Mesodermal cell (in vitro differentiated cells): ENCODE measurements around the gene PDXK.

Source experiments
- H3K27ac ChIP-seq: 2 replicates; pipeline ENCODE4 v1.7.0; 2013; ENCODE audit warnings: mild to moderate bottlenecking, low read depth, low read length, moderate library complexity; ENCODE audit not compliant: severe bottlenecking
- H3K36me3 ChIP-seq: 2 replicates; pipeline ENCODE4 v1.7.1; 2013; ENCODE audit warnings: mild to moderate bottlenecking, low read length, moderate library complexity; ENCODE audit not compliant: control insufficient read depth, insufficient read depth
- H3K4me1 ChIP-seq: one replicate; pipeline ENCODE4 v1.7.1; 2013; ENCODE audit warnings: mild to moderate bottlenecking, low read length; ENCODE audit not compliant: insufficient read depth, control insufficient read depth, poor library complexity, severe bottlenecking
- H3K4me3 ChIP-seq: 2 replicates; pipeline ENCODE4 v1.7.0; 2013; ENCODE audit warnings: low read length, control low read depth, mild to moderate bottlenecking; ENCODE audit not compliant: insufficient read depth, poor library complexity, severe bottlenecking; ENCODE audit errors: extremely low read depth
- H3K9me3 ChIP-seq: 2 replicates; pipeline ENCODE4 v1.7.1; 2013; ENCODE audit warnings: mild to moderate bottlenecking, low read length, moderate library complexity; ENCODE audit not compliant: control insufficient read depth
- WGBS, 2 experiments: methylation state at CpG; one replicate each; pipeline ENCODE4 v1.1.5; 2013; ENCODE audit warnings: missing lambda C conversion rate in 2 of 2; ENCODE audit not compliant: insufficient coverage in 2 of 2; 5-methylcytosine and 5-hydroxymethylcytosine counted together

PDXK gene

GRCh38 chr21:43716376-43717165 is 2.4 kb upstream of the PDXK start:
- Histone ChIP-seq H3K27ac (no peak overlapping the region), H3K4me1 (peaks cover 17% of the 10 kb centered on the region), H3K4me3 (no peak overlapping the region), H3K36me3 (no peaks in the 10 kb centered on the region), H3K9me3 (no peaks in the 10 kb centered on the region)
- 96 to 97% methylated on average over 7 to 10 of the region's 12 CpGs for WGBS, 2 experiments

GRCh38 chr21:43717166-43717853 is 1.6 kb upstream of the PDXK start:
- Histone ChIP-seq H3K27ac (no peak overlapping the region), H3K4me1 (peaks cover 13% of the 10 kb centered on the region), H3K36me3 (no peaks in the 10 kb centered on the region), H3K4me3 (no peak overlapping the region), H3K9me3 (no peaks in the 10 kb centered on the region)
- WGBS, 2 experiments = 92 to 97% methylated on average over 2 to 4 of the region's 13 CpGs

- no peak overlapping the region for H3K27ac ChIP-seq
- H3K9me3 ChIP-seq = no peaks in the 10 kb centered on the region
- no peaks in the 10 kb centered on the region for H3K36me3 ChIP-seq
- WGBS, 2 experiments = 9 to 34% methylated on average over 34 to 54 of the region's 70 CpGs
- H3K4me1 ChIP-seq = peaks cover 11% of the 10 kb centered on the region
- H3K4me3 ChIP-seq = peak overlapping the region; percentile 81
These were observed 710 bp upstream of the PDXK start for GRCh38 chr21:43717967-43718871.

GRCh38 chr21:43719748-43720538 is 1.0 kb downstream of the PDXK start:
- H3K27ac ChIP-seq = no peak overlapping the region

GRCh38 chr21:43720539-43721166 is 1.7 kb downstream of the PDXK start:
- no peak overlapping the region for H3K27ac ChIP-seq
- peaks cover 12% of the 10 kb centered on the region for H3K36me3 ChIP-seq
- peak overlapping the region; percentile 81 for H3K4me3 ChIP-seq
- 91 to 92% methylated on average over 16 of the region's 16 CpGs for WGBS, 2 experiments
- H3K4me1 ChIP-seq = peaks cover 11% of the 10 kb centered on the region
- H3K9me3 ChIP-seq = no peaks in the 10 kb centered on the region

More at GRCh38 chr21:43719748-43720538, 1.0 kb downstream of the PDXK start:
- whole genome bisulfite sequencing, 2 experiments = 19 to 22% methylated on average over 45 to 48 of the region's 49 CpGs
- Histone ChIP-seq H3K4me3 (peak overlapping the region; percentile 81), H3K4me1 (peaks cover 11% of the 10 kb centered on the region), H3K9me3 (no peaks in the 10 kb centered on the region), H3K36me3 (peaks cover 12% of the 10 kb centered on the region)

GRCh38 chr21:43721206-43721605 is 2.3 kb downstream of the PDXK start:
- 90 to 100% methylated on average over 3 to 4 of the region's 4 CpGs for WGBS, 2 experiments
- Histone ChIP-seq H3K36me3 (peaks cover 12% of the 10 kb centered on the region), H3K27ac (no peak overlapping the region), H3K4me1 (peaks cover 11% of the 10 kb centered on the region), H3K4me3 (no peak overlapping the region), H3K9me3 (no peaks in the 10 kb centered on the region)

- 92 to 100% methylated on average over 2 to 3 of the region's 3 CpGs for WGBS, 2 experiments
- Histone ChIP-seq H3K4me3 (no peak overlapping the region), H3K36me3 (peaks cover 12% of the 10 kb centered on the region), H3K9me3 (no peaks in the 10 kb centered on the region), H3K4me1 (peaks cover 11% of the 10 kb centered on the region), H3K27ac (no peak overlapping the region)
These were observed 3.0 kb downstream of the PDXK start for GRCh38 chr21:43721939-43722338.

- Histone ChIP-seq H3K9me3 (no peaks in the 10 kb centered on the region), H3K27ac (no peak overlapping the region), H3K4me1 (peaks cover 18% of the 10 kb centered on the region), H3K36me3 (peaks cover 12% of the 10 kb centered on the region), H3K4me3 (no peak overlapping the region)
- WGBS, 2 experiments = 97 to 99% methylated on average over 11 to 12 of the region's 12 CpGs
These were observed 4.7 kb downstream of the PDXK start for GRCh38 chr21:43723648-43724047.

GRCh38 chr21:43726686-43727518 is 8.0 kb downstream of the PDXK start:
- H3K4me1 ChIP-seq = peaks cover 12% of the 10 kb centered on the region
- WGBS, 2 experiments = 92% methylated on average over 16 to 21 of the region's 21 CpGs
- no peak overlapping the region for H3K27ac ChIP-seq
- H3K9me3 ChIP-seq = no peaks in the 10 kb centered on the region
- peaks cover 20% of the 10 kb centered on the region for H3K36me3 ChIP-seq
- no peak overlapping the region for H3K4me3 ChIP-seq
